Fibroblast of lung (primary cell): ENCODE data around the gene MPND. TPM values are rescaled to one million over a fixed set of nuclear protein-coding genes. Genes with fewer than 3 reads are reported as not detected.
A peak's percentile ranks its signal among the peaks of the same experiment; 100 is the strongest.

Source experiments
- DNase-seq, 2 donors: peaks; one replicate each; pipeline versions ENCODE4 v3.0.0 to v3.0.0-alpha.2; 2010; ENCODE audit warnings: low read depth in 2 of 2
- H2AFZ ChIP-seq: 2 replicates; pipeline ENCODE4 v1.5.1; 2012; ENCODE audit warnings: low read length, control low read depth, inconsistent platforms
- H3K27ac ChIP-seq: 2 replicates; pipeline ENCODE4 v1.5.1; 2011; ENCODE audit warnings: low read length, control low read depth; ENCODE audit not compliant: insufficient read depth
- H3K27me3 ChIP-seq: 2 replicates; pipeline ENCODE4 v1.5.1; 2011; ENCODE audit warnings: mild to moderate bottlenecking, low read length; ENCODE audit not compliant: control insufficient read depth, insufficient read depth
- H3K36me3 ChIP-seq: 2 replicates; pipeline ENCODE4 v1.5.1; 2011; ENCODE audit warnings: low read length; ENCODE audit not compliant: control insufficient read depth, insufficient read depth
- H3K4me1 ChIP-seq: 2 replicates; pipeline ENCODE4 v1.5.1; 2011; ENCODE audit warnings: low read length; ENCODE audit not compliant: control insufficient read depth, insufficient read depth; ENCODE audit errors: extremely low read depth
- H3K4me2 ChIP-seq: 2 replicates; pipeline ENCODE4 v1.5.1; 2011; ENCODE audit warnings: low read length, control low read depth; ENCODE audit not compliant: insufficient read depth; ENCODE audit errors: extremely low read depth
- H3K4me3 ChIP-seq, 4 experiments: fragments of 200-600 bp in 1 of 4; sonication (generic) in 1 of 4; replicated peaks in 1 of 4; 2 replicates each; pipeline ENCODE4 v1.5.1; 2011 to 2016; ENCODE audit warnings: low read length in 4 of 4, low read depth in 3 of 4, mild to moderate bottlenecking in 3 of 4, control low read depth in 2 of 4, inconsistent platforms in 1 of 4, mixed read lengths in 1 of 4; ENCODE audit not compliant: insufficient read depth in 1 of 4; ENCODE audit errors: control extremely low read depth in 1 of 4
- H3K79me2 ChIP-seq: 2 replicates; pipeline ENCODE4 v1.5.1; 2012; ENCODE audit warnings: mild to moderate bottlenecking, low read length, inconsistent platforms; ENCODE audit not compliant: control insufficient read depth, insufficient read depth
- H3K9ac ChIP-seq: 2 replicates; pipeline ENCODE4 v1.5.1; 2011; ENCODE audit warnings: mild to moderate bottlenecking, low read length, control low read depth; ENCODE audit not compliant: insufficient read depth
- H3K9me3 ChIP-seq: 2 replicates; pipeline ENCODE4 v1.5.1; 2012; ENCODE audit warnings: low read depth, low read length; ENCODE audit not compliant: control insufficient read depth, insufficient read depth
- H4K20me1 ChIP-seq: 2 replicates; pipeline ENCODE4 v1.5.1; 2011; ENCODE audit warnings: low read length; ENCODE audit not compliant: control insufficient read depth, insufficient read depth; ENCODE audit errors: extremely low read depth
- CTCF ChIP-seq, 2 donors: IDR thresholded peaks in 1 of 2; conservative IDR thresholded peaks in 1 of 2; 1 replicate in 1 of 2; 2 replicates in 1 of 2; pipeline ENCODE4 v1.5.1; 2011 to 2012; ENCODE audit warnings: low read length in 2 of 2, control low read depth in 1 of 2, inconsistent platforms in 1 of 2, low read depth in 1 of 2, mild to moderate bottlenecking in 1 of 2
- EZH2 ChIP-seq: IDR thresholded peaks from 2 replicates; pipeline ENCODE4 v1.5.1; 2012; ENCODE audit warnings: low read length, control low read depth, mild to moderate bottlenecking; ENCODE audit errors: missing control alignments
- polyA plus RNA-seq, 2 donors: library from polyadenylated mRNA; depleted of rRNA in 1 of 2; stranded (reverse) in 1 of 2; unstranded in 1 of 2; fragments of >200 nt; gene quantifications; 2 replicates each; pipeline ENCODE4 v1.2.1, GENCODE V29; 2011 to 2012; ENCODE audit warnings: missing spikeins in 1 of 2
- total RNA-seq: library from RNA; depleted of rRNA; stranded (reverse); fragments of >200 nt; gene quantifications from 2 replicates; pipeline ENCODE4 v1.2.1, GENCODE V29; 2014

Gene MPND
- total and polyA plus RNA-seq, 2 donors (not counting 1 experiment from before 2014, with no cell fraction given), result 2.7 to 7.1 TPM

GRCh38 chr19:4301590-4302242, 41.6 kb upstream of the MPND start:
- Histone ChIP-seq H3K27ac (no peak overlapping the region), H3K4me3 (no peak overlapping the region), H3K36me3 (no peaks in the 10 kb centered on the region), H3K27me3 (no peaks in the 10 kb centered on the region), H4K20me1 (no peaks in the 10 kb centered on the region), H3K9ac (no peak overlapping the region), H2AFZ (no peak overlapping the region), H3K79me2 (no peaks in the 10 kb centered on the region), H3K9me3 (no peaks in the 10 kb centered on the region), H3K4me2 (no peak overlapping the region), H3K4me1 (no peaks in the 10 kb centered on the region)
- TF ChIP-seq EZH2, result no peak
- no peak for TF ChIP-seq CTCF (conservative IDR thresholded peaks at IDR 0.05 in 1 of 2, IDR thresholded peaks at IDR 0.05 in 1 of 2; ENCODE audit: low read depth in 1 of 2, low read length in 2 of 2)
- DNase-seq, result no peak

- Histone ChIP-seq H3K4me2 (no peak within 1 kb of the TSS), H2AFZ (no peak within 1 kb of the TSS), H3K4me3 (no peak within 1 kb of the TSS), H3K9ac (no peak within 1 kb of the TSS), H3K9me3 (no peaks in the 10 kb centered on the region), H3K79me2 (no peaks in the 10 kb centered on the region), H3K27ac (no peak within 1 kb of the TSS), H3K36me3 (no peaks in the 10 kb centered on the region), H3K4me1 (no peaks in the 10 kb centered on the region), H3K27me3 (no peaks in the 10 kb centered on the region), H4K20me1 (no peaks in the 10 kb centered on the region)
- TF ChIP-seq CTCF (conservative IDR thresholded peaks at IDR 0.05 in 1 of 2, IDR thresholded peaks at IDR 0.05 in 1 of 2; ENCODE audit: low read depth in 1 of 2, low read length in 2 of 2), result no peak
- TF ChIP-seq EZH2, result no peak
- no peak for DNase-seq
Observed at GRCh38 chr19:4302243-4302640, 41.1 kb upstream of the MPND start, which contains the start of gene TMIGD2. Gene TMIGD2 (minus strand): TSS chr19:4302389. CDS start chr19:4302385, 4 bp downstream.

GRCh38 chr19:4303819-4304537, 39.4 kb upstream of the MPND start:
- H3K79me2 ChIP-seq, result no peaks in the 10 kb centered on the region
- H3K4me3 ChIP-seq, result peak overlapping the region in 1 of 4 experiments; percentile 47
- H3K4me2 ChIP-seq, result peak overlapping the region; percentile 32
- H3K4me1 ChIP-seq, result no peaks in the 10 kb centered on the region
- H3K36me3 ChIP-seq, result no peaks in the 10 kb centered on the region
- H4K20me1 ChIP-seq, result no peaks in the 10 kb centered on the region
- DNase-seq, result no peak
- H3K27ac ChIP-seq, result no peak overlapping the region
- no peaks in the 10 kb centered on the region for H3K27me3 ChIP-seq
- H2AFZ ChIP-seq, result no peak overlapping the region
- TF ChIP-seq CTCF (conservative IDR thresholded peaks at IDR 0.05 in 1 of 2, IDR thresholded peaks at IDR 0.05 in 1 of 2; ENCODE audit: low read depth in 1 of 2, low read length in 2 of 2), result no peak
- no peak for TF ChIP-seq EZH2
- no peaks in the 10 kb centered on the region for H3K9me3 ChIP-seq
- no peak overlapping the region for H3K9ac ChIP-seq
